ENCODE data around the gene PRSS2.

DNA sequence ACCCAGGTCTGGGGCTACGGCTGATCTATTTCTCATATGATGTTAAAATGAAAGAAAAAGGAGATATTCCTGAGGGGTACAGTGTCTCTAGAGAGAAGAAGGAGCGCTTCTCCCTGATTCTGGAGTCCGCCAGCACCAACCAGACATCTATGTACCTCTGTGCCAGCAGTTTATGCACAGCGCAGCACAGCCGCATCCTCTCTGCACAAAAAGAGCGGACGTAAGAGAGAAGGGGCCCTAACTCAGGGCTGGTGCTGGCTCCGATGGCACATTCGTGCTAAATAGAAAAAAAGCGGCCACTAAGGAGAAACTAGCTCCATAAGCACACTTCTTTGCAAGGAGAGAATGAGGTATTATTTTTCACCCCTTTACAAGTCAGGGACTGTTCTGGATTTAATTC, 49.8 kb upstream of the PRSS2 start:
- TF ChIP-seq POLR2A (IDR thresholded peaks at IDR 0.05) (no peak), POLR2AphosphoS5 (IDR thresholded peaks at IDR 0.05) (no peak)

Data from gastroesophageal sphincter (tissue), 2 donors.